Mesenteric fat pad (tissue), 1 donor: Measurements from ENCODE around the gene SORCS1. TPM values are rescaled to one million over a fixed set of nuclear protein-coding genes. Genes with fewer than 3 reads are reported as not detected.

ENCODE experiments used
- DNase-seq: peaks from one replicate; pipeline ENCODE4 v3.0.0-alpha.2; 2020; ENCODE audit warnings: low spot score
- total RNA-seq: library from RNA; stranded (reverse); fragmentation: NEBNext Ultra II Directional; extraction: Animal tissue kit (Norgen Biotek cat#: 25700); gene quantifications from one replicate; pipeline ENCODE4 v1.2.1, GENCODE V29; 2021
- donor health status: DM: yes; HTN: yes; CAD: no.

The SORCS1 gene
- total RNA-seq, 1 donor from 2014 or later = 0.16 TPM

DNA sequence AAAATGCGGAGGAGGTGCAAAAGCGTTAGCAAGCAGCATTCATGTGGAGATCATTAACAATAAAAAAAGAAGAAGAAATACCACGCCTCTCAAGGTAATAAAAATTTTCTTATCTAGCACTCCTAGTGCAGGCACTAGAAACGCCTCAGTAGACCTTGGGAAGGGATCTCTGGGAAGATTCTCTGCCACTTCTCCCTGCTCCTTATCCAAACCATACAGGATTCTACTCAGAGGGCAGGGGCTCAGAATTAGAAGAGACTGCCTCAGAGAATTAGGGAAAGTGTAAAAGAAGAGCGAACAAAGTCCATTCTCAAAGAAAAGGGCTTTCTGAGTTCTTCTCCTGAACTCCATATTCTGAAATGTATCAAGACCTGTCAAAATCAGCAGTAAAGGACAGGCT lies 413.4 kb downstream of the SORCS1 start:
- no peak for DNase-seq

DNA sequence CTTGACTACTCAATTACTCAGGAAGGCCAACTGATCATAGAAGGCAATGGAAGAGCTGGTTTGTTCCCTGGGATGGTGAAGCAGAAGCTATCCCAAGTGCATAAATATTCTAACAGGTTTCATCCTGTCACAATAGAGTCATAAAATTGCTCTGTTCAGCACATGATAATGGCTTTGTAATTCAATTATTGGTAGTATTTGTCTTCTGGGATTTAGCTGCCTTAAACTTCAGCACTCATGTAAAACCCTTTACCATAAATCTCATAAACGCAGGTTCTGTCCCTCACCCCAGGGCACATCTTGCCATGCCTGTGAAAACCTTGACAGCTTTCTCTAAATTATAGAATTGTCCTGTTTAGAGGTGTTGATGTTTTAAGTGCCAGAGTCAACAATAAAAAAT lies 417.6 kb downstream of the SORCS1 start:
- no peak for DNase-seq

DNA sequence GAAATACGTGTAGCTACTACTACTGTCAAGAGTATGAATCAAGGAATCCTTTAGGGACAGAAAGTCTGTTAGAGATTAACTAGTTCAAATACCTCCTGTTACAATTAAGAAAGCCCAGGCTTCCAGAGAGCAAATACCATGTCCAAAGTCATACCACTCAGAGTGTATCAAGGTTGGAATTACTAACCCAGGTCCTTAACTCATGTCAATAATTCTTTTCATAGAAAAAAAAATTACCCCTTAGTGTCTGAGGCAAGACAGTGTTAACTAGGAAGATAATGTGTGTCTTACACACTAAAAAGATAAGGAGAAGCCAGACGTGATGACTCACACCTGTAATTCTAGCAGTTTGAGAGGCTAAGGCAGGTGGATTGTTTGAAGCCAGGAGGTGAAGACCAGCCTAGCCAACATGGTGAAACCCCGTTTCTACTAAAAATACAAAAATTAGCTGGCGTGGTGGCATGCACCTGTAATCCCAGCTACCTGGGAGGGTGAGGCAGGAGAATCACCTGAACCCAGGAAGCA lies 423.4 kb downstream of the SORCS1 start:
- no peak for DNase-seq

DNA sequence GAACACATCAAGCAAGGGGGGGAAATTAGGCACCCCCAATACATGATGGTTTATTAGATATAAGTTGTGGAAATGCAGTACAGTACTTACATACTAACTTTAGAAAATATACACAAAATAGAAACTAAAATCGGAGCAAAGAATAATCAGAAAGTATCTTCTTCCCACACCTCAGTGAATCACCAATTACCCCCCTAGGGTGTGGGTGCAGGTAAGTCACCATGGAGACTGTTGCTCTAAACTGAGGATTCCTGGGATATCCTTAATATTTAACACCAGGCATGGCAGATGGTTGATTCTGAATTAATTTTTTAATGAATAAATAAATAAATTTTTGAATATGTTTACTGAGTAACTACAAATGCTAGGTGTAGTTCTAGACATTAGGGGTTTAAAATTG lies 424.4 kb downstream of the SORCS1 start:
- DNase-seq = no peak

DNA sequence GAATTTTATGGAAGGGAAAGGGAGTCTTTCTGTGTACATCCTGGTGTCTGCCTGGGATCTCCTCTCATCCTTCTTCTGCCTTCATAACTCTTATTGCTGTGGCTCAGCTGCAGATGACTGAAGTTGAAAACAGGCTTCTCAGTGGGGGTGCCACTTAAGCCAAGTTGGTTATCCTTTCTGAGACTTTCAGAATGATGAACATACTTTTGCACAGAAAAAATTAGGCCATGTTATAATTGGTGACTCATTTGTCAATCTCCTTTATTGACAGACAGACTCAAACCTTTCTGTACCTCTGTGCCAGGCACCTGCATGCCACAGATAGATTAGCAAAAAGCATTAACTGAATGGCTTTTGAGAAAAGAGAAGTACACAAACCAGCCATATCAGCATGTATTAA lies 430.3 kb downstream of the SORCS1 start:
- DNase-seq = no peak

DNA sequence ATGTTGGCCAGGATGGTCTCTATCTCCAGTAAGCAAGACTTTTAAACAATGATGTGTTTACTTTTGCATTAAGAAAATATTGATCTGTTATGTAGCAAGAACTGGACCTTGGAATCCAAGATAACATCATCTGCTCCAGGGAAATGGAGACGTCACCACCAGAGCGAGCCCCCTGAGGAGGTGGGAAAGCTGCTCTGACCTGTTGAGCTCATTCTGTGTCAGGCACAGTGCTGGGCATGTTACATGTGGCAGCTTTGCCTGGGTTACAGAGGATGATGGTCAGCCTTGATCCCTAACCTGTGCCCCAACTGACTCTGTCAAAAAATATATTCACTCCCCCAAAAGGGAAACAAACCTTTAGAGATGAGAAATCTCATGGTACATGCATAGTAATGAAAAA lies 436.3 kb downstream of the SORCS1 start:
- no peak for DNase-seq

DNA sequence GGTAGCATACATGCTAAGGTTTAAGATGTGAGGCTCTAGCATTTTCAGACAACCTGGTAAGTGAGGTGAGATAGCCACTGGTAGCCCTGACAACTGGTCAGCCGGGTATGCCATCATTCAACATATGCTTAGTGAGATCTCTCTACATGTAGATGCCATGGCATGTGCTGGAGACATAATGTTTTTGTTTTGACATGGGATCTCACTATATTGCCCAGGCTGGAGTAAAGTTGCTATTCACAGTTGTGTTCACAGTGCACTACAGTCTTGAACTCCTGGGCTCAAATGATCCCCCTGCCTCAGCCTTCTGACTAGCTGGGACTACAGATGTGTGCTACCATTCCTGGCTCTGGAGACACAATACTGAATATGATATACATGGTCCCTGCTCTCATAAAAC lies 437.3 kb downstream of the SORCS1 start:
- DNase-seq = no peak

DNA sequence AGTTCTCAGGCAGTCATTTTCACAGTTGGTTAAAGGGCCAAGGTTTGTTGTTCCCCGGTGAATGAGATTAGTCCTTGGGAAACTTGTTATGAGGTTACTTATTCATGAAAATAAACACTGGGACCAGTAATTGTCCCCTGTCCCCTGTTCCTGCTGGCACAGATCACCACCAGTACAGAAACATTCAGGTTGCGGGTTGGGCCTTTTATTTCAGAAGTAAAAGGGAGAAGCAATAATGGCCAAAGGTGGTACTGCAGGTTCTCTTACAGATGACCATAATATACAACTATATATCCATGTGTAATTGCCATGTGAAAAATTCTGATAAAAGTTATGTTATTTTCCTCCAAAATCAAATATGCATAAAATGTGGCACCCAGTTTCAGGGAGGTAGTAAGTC lies 442.0 kb downstream of the SORCS1 start:
- no peak for DNase-seq

DNA sequence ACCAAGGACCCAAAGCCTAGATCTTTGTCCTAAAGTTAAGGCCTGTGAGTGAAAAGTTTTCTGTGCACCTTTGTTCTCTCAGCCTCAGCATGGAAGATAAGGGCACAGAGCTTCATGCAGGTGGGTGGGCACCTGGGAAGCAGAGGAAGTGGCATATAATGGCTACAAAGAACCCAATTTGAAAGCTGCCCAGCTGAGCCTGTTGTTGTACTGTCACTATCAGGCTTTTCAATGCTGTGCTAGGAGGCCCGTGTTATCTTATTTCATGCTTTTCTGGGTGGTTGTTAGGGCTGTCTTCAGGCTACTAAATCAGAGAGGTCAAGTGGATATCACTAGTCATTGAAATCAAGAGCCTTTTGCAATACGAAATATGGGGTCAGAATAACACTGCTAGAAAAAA lies 443.8 kb downstream of the SORCS1 start:
- no peak for DNase-seq

DNA sequence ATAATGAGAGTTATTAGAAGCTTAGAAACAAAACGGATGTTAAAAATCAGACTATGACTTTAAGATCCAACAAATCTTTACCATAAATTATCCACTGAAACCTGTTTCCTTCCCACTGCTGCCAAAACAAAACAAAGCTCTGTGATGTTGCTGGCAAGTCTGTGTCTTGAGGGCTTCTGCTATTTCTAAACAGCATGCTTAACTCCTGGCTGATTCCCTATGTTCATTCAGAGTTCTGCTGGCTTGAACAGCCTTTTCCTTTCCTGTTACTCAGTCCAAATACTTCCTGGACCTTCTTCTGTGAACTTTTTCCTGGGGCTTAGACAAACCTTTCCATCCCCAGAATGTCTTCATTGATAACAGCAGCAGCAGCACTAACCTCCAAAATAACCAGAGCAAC lies 448.1 kb downstream of the SORCS1 start:
- no peak for DNase-seq

DNA sequence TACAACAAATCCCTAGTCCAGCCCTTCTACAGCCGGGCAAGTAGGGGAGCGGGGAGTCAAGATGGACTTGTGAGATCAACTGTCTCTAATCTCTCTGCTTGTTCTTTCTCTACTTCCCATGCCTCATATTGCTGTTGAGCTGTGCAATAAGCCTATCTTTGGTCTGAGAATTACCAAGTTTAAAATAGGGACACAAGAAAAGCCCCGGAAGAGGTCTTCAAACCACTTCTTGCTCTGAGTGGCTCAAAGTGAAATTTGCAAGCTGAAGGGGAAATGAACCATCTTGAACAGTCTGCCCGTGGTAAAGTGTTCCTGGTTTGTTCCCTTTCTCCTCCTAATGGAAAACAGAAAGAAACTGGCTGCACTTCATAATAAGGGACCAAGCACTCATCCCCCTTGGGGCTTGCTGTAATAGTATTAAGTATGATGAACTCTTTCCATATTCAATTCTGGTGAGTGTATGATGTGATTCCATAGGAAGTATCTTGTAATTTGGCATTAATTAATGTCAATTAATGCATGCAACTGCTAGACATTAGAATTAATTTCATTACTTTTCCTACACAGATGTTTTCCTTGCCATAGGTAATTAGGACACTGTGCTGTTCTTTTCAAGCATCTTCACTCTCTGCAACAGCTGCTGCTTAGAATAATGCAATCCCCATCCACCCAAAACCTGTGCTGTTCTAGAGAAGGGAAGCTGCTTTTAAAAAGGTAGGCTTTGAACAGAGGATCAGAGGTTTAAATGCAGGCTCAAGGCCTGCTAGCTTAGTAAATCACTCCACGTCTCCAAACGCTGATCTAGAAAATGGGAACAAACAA lies 449.6 kb downstream of the SORCS1 start:
- DNase-seq = no peak

DNA sequence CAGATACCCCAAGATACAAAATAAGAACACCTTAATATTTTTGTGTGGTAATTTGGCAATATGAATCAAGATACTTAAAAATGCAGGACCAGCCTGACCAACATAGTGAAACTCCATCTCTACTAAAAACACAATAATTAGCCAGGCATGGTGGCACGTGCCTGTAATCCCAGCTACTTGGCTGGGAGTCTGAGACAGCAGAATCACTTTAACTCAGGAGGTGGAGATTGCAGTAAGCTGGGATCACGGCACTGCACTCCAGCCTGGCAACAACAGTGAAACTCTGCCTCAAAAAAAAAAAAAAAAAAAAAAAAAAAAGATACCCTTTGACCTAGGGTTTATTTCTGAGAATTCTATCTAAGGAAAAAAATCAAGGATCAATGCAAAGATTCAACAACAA lies 450.7 kb downstream of the SORCS1 start:
- no peak for DNase-seq

DNA sequence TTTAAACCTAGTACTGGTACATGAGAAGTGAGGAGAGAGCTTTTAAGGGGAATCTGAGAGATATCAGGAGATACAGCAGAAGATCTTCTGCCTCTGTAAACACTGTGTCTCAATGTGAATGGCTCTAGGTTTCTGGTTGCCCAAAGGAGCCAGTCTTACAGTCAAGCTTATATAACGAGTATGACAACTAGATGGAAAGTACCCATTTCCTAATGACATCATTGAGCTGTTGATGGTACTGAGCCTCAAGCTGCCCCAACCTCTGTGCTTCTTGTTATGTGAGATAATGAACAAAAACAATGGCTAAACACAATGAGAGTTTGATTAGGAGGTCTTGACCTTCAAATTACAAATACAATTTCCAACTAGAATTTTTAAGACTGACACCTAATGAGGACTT lies 451.5 kb downstream of the SORCS1 start:
- DNase-seq = no peak

DNA sequence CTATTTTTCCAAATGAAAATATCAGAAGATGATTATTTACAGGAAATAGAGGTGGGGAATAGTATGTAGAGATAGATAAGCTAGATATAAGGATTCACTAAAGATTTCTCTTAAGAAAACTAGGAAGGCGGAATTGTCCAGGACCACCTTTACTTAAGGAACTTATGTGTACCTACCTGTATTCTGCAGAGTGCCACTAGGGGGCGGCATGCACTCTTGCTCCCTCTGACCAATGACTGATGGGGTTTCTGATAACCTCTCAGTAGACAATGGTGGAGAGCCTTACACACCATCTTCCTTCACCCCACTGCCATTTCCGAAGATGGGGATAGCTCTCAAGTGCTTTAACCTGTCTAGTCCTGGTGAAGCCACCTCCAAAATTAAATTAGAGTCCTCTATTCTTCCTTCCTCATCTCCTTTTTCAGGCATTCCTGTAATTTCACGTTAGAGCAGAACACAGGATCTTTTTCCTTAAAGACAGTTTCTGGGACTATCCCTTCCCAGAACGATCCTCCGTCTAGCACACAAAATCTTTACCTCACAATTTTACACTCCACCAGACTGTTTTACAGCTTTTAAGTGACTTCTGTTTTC lies 453.1 kb downstream of the SORCS1 start:
- no peak for DNase-seq

DNA sequence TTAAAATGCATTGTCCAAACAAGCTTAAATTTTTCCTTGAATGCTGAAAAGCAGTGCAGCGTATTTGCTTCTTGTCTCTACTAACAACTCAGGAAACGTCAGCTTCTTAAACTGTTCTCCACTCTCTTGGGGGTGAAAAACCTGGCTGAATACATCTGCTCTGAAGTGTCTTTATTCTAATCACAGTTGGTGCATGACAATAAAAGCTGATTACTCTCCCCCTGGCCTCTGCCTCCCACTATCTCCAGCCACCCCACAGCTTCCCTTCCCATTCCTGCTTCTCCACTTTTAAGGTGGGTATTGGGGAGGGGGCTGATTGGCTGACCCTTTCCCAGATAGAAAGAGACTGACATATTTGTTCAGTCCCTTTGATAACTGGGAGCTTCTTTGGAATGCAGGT lies 456.0 kb downstream of the SORCS1 start:
- no peak for DNase-seq

DNA sequence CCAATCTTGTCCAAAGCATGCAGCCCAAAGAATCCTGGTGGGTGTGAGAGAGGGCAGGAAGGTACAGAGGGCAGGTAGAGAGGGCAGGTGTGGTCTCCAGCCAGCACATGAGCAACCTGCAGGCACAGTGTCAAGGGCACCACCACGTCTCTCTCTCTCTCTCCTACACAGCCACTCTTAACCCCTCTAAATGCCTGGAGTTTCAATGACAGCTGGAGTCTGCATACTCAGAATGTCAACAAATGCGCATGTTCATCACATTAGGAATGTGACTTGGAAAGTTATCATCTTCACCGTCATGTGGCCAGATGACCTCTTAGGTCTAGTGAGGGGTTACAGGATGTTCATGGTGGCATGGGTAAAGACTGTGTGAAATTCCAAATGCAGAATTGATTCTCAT lies 456.8 kb downstream of the SORCS1 start:
- no peak for DNase-seq

DNA sequence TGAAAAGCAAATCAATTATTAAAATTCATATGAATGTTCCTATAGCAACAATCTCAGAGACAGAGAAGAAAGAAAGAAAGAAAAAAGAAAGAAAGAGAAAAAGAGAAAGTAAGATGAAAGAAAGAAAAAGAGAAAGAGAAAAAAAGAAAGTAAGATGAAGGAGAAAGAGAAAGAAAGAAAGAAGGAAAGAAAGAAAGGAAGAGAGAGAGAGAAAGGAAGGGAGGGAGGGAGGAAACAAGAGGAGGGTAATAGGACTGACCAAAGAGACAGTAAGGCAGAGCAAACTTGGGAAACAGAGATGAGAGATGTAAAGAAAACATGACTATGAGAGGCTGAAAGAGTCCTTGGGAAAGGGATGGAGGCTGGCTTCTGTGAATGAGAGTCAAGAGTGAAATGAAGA lies 458.4 kb downstream of the SORCS1 start:
- DNase-seq = no peak

DNA sequence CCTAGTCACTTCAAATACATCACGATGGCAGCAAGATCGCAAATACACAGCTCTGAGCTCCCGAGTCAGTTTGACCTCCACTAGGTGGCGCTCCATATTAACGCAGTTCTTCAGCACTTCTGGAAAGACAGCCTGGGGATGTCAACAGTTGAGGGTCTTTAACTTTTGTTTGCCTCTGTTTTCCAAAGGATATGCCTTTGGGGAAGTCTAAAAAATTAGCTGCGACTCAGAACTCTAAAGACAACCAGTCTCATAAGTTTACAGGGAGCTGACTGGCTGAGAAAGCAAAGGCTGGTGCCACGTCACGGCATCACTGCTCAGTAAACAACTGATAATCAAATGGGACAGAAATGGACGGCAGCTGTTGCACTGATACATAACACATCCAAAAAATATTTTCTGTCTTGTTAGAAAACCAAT lies 458.8 kb downstream of the SORCS1 start:
- DNase-seq = no peak

DNA sequence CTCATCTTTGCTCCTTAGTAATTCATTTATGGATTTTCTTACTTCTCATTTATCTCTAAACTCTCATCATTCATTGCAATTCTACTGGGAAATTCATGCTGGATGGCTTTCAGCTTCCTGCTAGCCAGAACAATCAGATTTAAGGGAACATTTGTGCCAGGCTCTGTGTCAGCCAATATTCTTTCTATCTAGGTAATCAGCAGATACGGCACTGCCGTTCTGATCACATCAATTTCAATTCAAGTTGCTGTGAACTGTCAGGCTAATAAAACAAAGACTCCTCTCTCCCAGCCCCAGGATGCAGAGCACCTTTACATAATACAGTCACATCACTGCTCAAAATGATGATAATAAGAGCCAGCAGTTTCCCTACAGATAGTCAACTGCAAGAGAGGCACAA lies 468.3 kb downstream of the SORCS1 start:
- DNase-seq = no peak

DNA sequence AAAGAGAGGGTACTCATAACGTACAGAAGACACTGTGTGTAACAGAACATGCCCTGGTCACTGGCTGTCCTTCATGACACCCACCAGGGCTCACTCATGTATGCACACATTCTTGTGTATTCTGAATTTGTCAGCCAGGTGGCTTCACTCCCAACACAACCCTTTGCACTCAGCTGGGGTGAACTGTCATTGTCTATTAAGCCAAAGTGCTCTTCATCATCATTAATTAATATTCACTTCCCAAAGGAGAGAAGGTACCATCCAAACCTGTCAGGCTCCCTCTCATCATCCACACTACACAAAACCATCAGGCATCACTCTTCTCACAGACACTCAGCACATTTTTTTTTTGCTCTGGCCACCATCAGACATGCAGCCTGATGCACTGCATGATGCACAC lies 469.8 kb downstream of the SORCS1 start:
- DNase-seq = no peak

DNA sequence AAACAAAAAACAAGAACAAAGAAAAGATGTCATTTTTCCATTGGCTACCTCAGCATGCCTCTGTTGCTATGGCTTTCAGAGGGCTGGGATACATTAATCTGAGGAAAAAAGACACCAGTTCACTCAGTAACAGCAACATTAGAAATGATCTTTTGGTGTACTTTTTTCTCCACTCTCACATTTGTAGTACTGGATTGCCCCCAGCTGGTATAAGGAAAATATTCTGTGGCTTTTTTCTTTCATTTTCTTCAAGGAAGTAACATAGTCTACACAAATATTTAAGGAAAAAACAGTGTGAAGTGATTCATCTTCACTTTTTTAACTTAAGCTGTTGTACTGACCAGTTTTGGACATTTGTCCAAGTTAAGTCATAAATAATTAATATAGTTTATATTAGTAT lies 482.3 kb downstream of the SORCS1 start:
- no peak for DNase-seq

DNA sequence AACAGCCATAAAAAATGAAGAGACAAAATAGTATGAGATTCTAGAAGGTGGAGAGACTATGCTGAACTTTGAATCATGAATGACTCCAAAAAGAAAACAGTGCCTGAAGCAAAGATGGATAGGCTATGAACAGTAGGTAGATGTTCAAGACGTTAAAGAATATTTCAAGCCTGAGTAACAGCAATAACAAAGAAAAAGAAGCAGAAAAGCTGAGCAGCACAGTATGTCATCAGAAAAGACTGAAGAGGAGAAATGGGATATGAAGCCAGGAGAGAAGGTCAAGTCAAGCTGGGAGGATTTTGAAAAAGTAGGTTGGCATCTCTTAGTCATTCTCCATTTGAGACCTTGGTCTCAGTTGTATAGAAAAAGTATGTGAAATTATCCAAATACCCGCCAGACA lies 484.4 kb downstream of the SORCS1 start:
- DNase-seq = no peak

DNA sequence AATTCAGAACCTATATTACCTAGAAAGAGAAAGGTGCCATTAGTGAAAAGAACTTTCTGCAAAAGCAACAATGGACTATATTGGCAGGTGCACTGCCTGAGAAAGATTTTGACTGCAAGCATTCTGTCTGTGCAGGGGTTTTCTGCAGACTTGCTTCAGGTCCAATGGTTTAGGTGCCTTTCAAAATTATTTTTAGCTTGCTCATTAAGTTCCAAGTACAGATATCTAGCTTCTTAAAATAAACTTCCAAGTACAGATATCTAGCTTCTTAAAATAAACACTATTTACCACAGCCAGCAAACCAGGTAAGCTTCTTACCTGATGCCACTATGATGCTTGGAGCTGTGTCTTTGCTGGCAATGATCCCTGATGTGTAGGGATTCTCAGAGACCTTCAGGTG lies 485.2 kb downstream of the SORCS1 start:
- DNase-seq = no peak
